RWPE2 (cell line): ENCODE data around the gene LMCD1.

ENCODE experiments used
- ATAC-seq: fragments of 200-7000 bp; cut with Tn5 transposase; 3 replicates; pipeline ENCODE4 v1.9.1; 2021; ENCODE audit warnings: low read depth
- DNase-seq: peaks from one replicate; pipeline ENCODE4 v3.0.0-alpha.2; 2020; ENCODE audit warnings: low spot score
- H3K27ac ChIP-seq: fragments of 450-650 bp; 2 replicates; pipeline ENCODE4 v1.5.1; 2017; ENCODE audit warnings: mild to moderate bottlenecking; ENCODE audit not compliant: poor library complexity, severe bottlenecking
- H3K27me3 ChIP-seq: fragments of 250-450 bp; sonication (Bioruptor Pico); 2 replicates; pipeline ENCODE4 v1.5.1; 2021; ENCODE audit warnings: mild to moderate bottlenecking, moderate library complexity; ENCODE audit not compliant: insufficient read depth, poor library complexity, severe bottlenecking
- H3K36me3 ChIP-seq: fragments of 250-450 bp; sonication (Bioruptor Pico); 2 replicates; pipeline ENCODE4 v1.5.1; 2020; ENCODE audit warnings: low read depth, mild to moderate bottlenecking, moderate library complexity
- H3K4me1 ChIP-seq: fragments of 250-450 bp; sonication (Bioruptor Pico); 2 replicates; pipeline ENCODE4 v1.5.1; 2021; ENCODE audit warnings: mild to moderate bottlenecking, moderate library complexity; ENCODE audit not compliant: insufficient read depth, poor library complexity, severe bottlenecking
- H3K4me3 ChIP-seq: fragments of 250-450 bp; sonication (Bioruptor Pico); 2 replicates; pipeline ENCODE4 v1.5.1; 2021; ENCODE audit warnings: mild to moderate bottlenecking, moderate library complexity; ENCODE audit not compliant: severe bottlenecking
- H3K9me3 ChIP-seq: fragments of 250-450 bp; sonication (Bioruptor Pico); 2 replicates; pipeline ENCODE4 v1.5.1; 2021; ENCODE audit warnings: mild to moderate bottlenecking, moderate library complexity; ENCODE audit not compliant: severe bottlenecking
- CTCF ChIP-seq: fragments of 450-650 bp; IDR thresholded peaks from one replicate; pipeline ENCODE4 v1.5.1; 2017; ENCODE audit warnings: mild to moderate bottlenecking, moderate library complexity; ENCODE audit not compliant: poor library complexity, severe bottlenecking

The LMCD1 gene

GRCh38 chr3:8539419-8539818, 37.8 kb downstream of the LMCD1 start:
- ATAC-seq: no peak
- H3K27me3 ChIP-seq: no peaks in the 10 kb centered on the region
- no peaks in the 10 kb centered on the region for H3K9me3 ChIP-seq
- H3K4me3 ChIP-seq: no peak overlapping the region
- H3K27ac ChIP-seq: no peak overlapping the region
- peaks cover 10% of the 10 kb centered on the region; the same call in 1 of the 2 replicates for H3K36me3 ChIP-seq
- DNase-seq: no peak
- TF ChIP-seq CTCF: no peak
- H3K4me1 ChIP-seq: no peaks in the 10 kb centered on the region

GRCh38 chr3:8540456-8540855, 38.8 kb downstream of the LMCD1 start:
- no peak for ATAC-seq
- TF ChIP-seq CTCF: no peak
- Histone ChIP-seq H3K36me3 (peaks cover 10% of the 10 kb centered on the region; the same call in 1 of the 2 replicates), H3K27ac (no peak overlapping the region), H3K27me3 (no peaks in the 10 kb centered on the region), H3K9me3 (no peaks in the 10 kb centered on the region), H3K4me1 (no peaks in the 10 kb centered on the region), H3K4me3 (no peak overlapping the region)
- no peak for DNase-seq

- ATAC-seq (no peak), DNase-seq (no peak)
- Histone ChIP-seq H3K4me1 (no peaks in the 10 kb centered on the region), H3K4me3 (no peak overlapping the region), H3K27me3 (no peaks in the 10 kb centered on the region), H3K36me3 (peaks cover 10% of the 10 kb centered on the region; the same call in 1 of the 2 replicates), H3K27ac (no peak overlapping the region), H3K9me3 (no peaks in the 10 kb centered on the region)
- TF ChIP-seq CTCF: no peak
Observed at GRCh38 chr3:8541486-8541885, 39.9 kb downstream of the LMCD1 start.

GRCh38 chr3:8542190-8543135, 40.8 kb downstream of the LMCD1 start:
- H3K9me3 ChIP-seq: no peaks in the 10 kb centered on the region
- no peak overlapping the region for H3K4me3 ChIP-seq
- DNase-seq: no peak
- no peak overlapping the region for H3K27ac ChIP-seq
- ATAC-seq: no peak
- H3K4me1 ChIP-seq: no peaks in the 10 kb centered on the region
- no peak for TF ChIP-seq CTCF
- H3K27me3 ChIP-seq: no peaks in the 10 kb centered on the region
- H3K36me3 ChIP-seq: peaks cover 7% of the 10 kb centered on the region; the same call in 1 of the 2 replicates

GRCh38 chr3:8546609-8547008, 45.0 kb downstream of the LMCD1 start:
- Histone ChIP-seq H3K9me3 (no peaks in the 10 kb centered on the region), H3K36me3 (no peaks in the 10 kb centered on the region), H3K4me1 (no peaks in the 10 kb centered on the region), H3K27me3 (no peaks in the 10 kb centered on the region), H3K27ac (no peak overlapping the region), H3K4me3 (no peak overlapping the region)
- TF ChIP-seq CTCF: no peak
- ATAC-seq (no peak), DNase-seq (no peak)
